B cell (primary cell): ENCODE results near the gene UCN3. TPM values are rescaled to one million over a fixed set of nuclear protein-coding genes. Genes with fewer than 3 reads are reported as not detected.
A peak's percentile ranks its signal among the peaks of the same experiment; 100 is the strongest.

Experiments
- ATAC-seq: fragments of 200-7000 bp; cut with Tn5 transposase; one replicate; pipeline ENCODE4 v1.10.0; 2021; ENCODE audit warnings: low read depth, mild to moderate bottlenecking, moderate number of reproducible peaks, moderate library complexity
- CTCF ChIA-PET: fragments of 350-600 bp; sonication (Branson Sonifier 250); formaldehyde crosslinking; loops from one replicate; lab custom pipeline; 2021; ENCODE audit warnings: antibody characterized with exemption, inconsistent platforms; lab: Charles Lee
- POLR2A ChIA-PET: fragments of 350-600 bp; sonication (Branson Sonifier 250); formaldehyde crosslinking; loops from one replicate; lab custom pipeline; 2021; ENCODE audit warnings: antibody characterized with exemption; lab: Charles Lee
- DNase-seq: peaks from one replicate; pipeline ENCODE4 v3.0.0; 2013
- H2AFZ ChIP-seq: 2 replicates; pipeline ENCODE4 v1.6.1; 2012; ENCODE audit warnings: mild to moderate bottlenecking, low read depth, low read length; ENCODE audit not compliant: insufficient read depth, poor library complexity, severe bottlenecking
- H3K27ac ChIP-seq, 2 donors: 1 replicate in 1 of 2; 2 replicates in 1 of 2; pipeline ENCODE4 v1.5.1; 2012 to 2013; ENCODE audit warnings: low read length in 2 of 2, mild to moderate bottlenecking in 2 of 2, moderate library complexity in 1 of 2
- H3K27me3 ChIP-seq, 4 experiments: fragments of 200-600 bp in 1 of 4; sonication (generic) in 1 of 4; replicated peaks in 1 of 4; 1 replicate in 2 of 4; 2 replicates in 2 of 4; pipeline versions ENCODE4 v1.6.1 to v1.7.0; 2013 to 2016; ENCODE audit warnings: low read length in 3 of 4, mild to moderate bottlenecking in 2 of 4, mixed read lengths in 1 of 4, moderate library complexity in 1 of 4; ENCODE audit not compliant: insufficient read depth in 4 of 4, control insufficient read depth in 3 of 4; ENCODE audit errors: control extremely low read depth in 1 of 4
- H3K36me3 ChIP-seq, 2 experiments: replicated peaks in 1 of 2; 1 replicate in 1 of 2; 2 replicates in 1 of 2; pipeline versions ENCODE4 v1.6.1 to v1.7.1; 2013; ENCODE audit warnings: low read length in 1 of 2; ENCODE audit not compliant: insufficient read depth in 2 of 2, control insufficient read depth in 1 of 2; ENCODE audit errors: control extremely low read depth in 1 of 2, extremely low read depth in 1 of 2
- H3K4me1 ChIP-seq, 2 donors: fragments of 200-600 bp in 1 of 2; sonication (generic) in 1 of 2; 1 replicate in 1 of 2; 2 replicates in 1 of 2; pipeline versions ENCODE4 v1.5.1 to v1.6.1; 2013 to 2017; ENCODE audit warnings: low read length in 2 of 2; ENCODE audit not compliant: control insufficient read depth in 2 of 2, insufficient read depth in 2 of 2
- H3K4me2 ChIP-seq: replicated peaks from 2 replicates; pipeline ENCODE3; 2012; ENCODE audit warnings: mild to moderate bottlenecking, low read depth, low read length; ENCODE audit not compliant: poor library complexity, severe bottlenecking
- H3K4me3 ChIP-seq, 5 experiments: fragments of 200-600 bp in 1 of 5; sonication (generic) in 1 of 5; 1 replicate in 3 of 5; 2 replicates in 2 of 5; pipeline versions ENCODE4 v1.5.1 to v1.7.0; 2011 to 2016; ENCODE audit warnings: low read length in 4 of 5, mild to moderate bottlenecking in 4 of 5, low read depth in 2 of 5, control low read depth in 1 of 5, moderate library complexity in 1 of 5; ENCODE audit not compliant: insufficient read depth in 1 of 5; ENCODE audit errors: control extremely low read depth in 1 of 5, extremely low read depth in 1 of 5
- H3K79me2 ChIP-seq: fragments of 200-600 bp; sonication (generic); one replicate; pipeline ENCODE4 v1.6.0; 2016; ENCODE audit warnings: low read length; ENCODE audit not compliant: control insufficient read depth, insufficient read depth
- H3K9ac ChIP-seq: fragments of 200-600 bp; sonication (generic); 2 replicates; pipeline ENCODE4 v1.6.1; 2017; ENCODE audit warnings: mild to moderate bottlenecking, low read length, moderate library complexity
- H3K9me3 ChIP-seq, 3 donors: one replicate each; pipeline versions ENCODE4 v1.6.1 to v1.7.1; 2013; ENCODE audit warnings: low read length in 2 of 3; ENCODE audit not compliant: control insufficient read depth in 2 of 3, insufficient read depth in 1 of 3; ENCODE audit errors: control extremely low read depth in 1 of 3
- H4K20me1 ChIP-seq: 2 replicates; pipeline ENCODE4 v1.6.0; 2012; ENCODE audit warnings: mild to moderate bottlenecking, low read length; ENCODE audit not compliant: insufficient read depth, control insufficient read depth, poor library complexity, severe bottlenecking
- H3K27ac Mint-ChIP-seq: one replicate; pipeline ENCODE4 v1.8.0; 2021; ENCODE audit warnings: mixed read lengths
- H3K27me3 Mint-ChIP-seq: one replicate; pipeline ENCODE4 v1.8.0; 2021; ENCODE audit warnings: mixed read lengths
- H3K4me1 Mint-ChIP-seq: one replicate; pipeline ENCODE4 v1.8.0; 2021; ENCODE audit warnings: mixed read lengths
- H3K4me3 Mint-ChIP-seq: one replicate; pipeline ENCODE4 v1.8.0; 2021; ENCODE audit warnings: mixed read lengths
- H3K9me3 Mint-ChIP-seq: one replicate; pipeline ENCODE4 v1.8.0; 2022; ENCODE audit warnings: mixed read lengths; ENCODE audit not compliant: insufficient read depth
- EZH2 ChIP-seq: IDR thresholded peaks from 2 replicates; pipeline ENCODE4 v1.6.1; 2012; ENCODE audit warnings: borderline replicate concordance, low read depth, mild to moderate bottlenecking, moderate library complexity, low read length; ENCODE audit not compliant: insufficient read depth, poor library complexity, severe bottlenecking
- WGBS: methylation state at CpG from one replicate; pipeline ENCODE4 v1.1.5; 2013; ENCODE audit warnings: missing lambda C conversion rate; ENCODE audit not compliant: insufficient coverage; 5-methylcytosine and 5-hydroxymethylcytosine counted together
- intact Hi-C: fragments of 100-400 bp; cut with micrococcal nuclease; formaldehyde crosslinking; loops from one replicate; pipeline ENCODE4 v1.10.0; 2022
- polyA plus RNA-seq: library from polyadenylated mRNA; depleted of rRNA; stranded (reverse); fragments of >200 nt; gene quantifications from 2 replicates; pipeline ENCODE4 v1.2.3, GENCODE V29; 2012
- total RNA-seq, 2 donors: library from RNA; stranded (reverse); fragments of 120-200 nt in 1 of 2; gene quantifications; 1 replicate in 1 of 2; 2 replicates in 1 of 2; pipeline versions ENCODE4 v1.2.3 to v1.2.4, GENCODE V29; 2013 to 2022
- TF ChIP-seq, protein P1 (sequence below): fragments of 200-600 bp; IDR thresholded peaks from one replicate; pipeline ENCODE4 v1.8.0; 2022; ENCODE audit warnings: antibody characterized with exemption, mild to moderate bottlenecking

Gene UCN3
- total and polyA plus RNA-seq, 2 donors (not counting 1 experiment from before 2014, with no cell fraction given), result not detected

- no peaks in the 10 kb centered on the region for H4K20me1 ChIP-seq
- H3K9ac ChIP-seq, result peak overlapping the region; percentile 77
- no peak overlapping the region for H3K27ac ChIP-seq
- H3K9me3 Mint-ChIP-seq, result no peaks in the 10 kb centered on the region
- peak overlapping the region; percentile 93 for H3K4me2 ChIP-seq
- TF ChIP-seq EZH2, result no peak
- TF ChIP-seq, protein P1, sequence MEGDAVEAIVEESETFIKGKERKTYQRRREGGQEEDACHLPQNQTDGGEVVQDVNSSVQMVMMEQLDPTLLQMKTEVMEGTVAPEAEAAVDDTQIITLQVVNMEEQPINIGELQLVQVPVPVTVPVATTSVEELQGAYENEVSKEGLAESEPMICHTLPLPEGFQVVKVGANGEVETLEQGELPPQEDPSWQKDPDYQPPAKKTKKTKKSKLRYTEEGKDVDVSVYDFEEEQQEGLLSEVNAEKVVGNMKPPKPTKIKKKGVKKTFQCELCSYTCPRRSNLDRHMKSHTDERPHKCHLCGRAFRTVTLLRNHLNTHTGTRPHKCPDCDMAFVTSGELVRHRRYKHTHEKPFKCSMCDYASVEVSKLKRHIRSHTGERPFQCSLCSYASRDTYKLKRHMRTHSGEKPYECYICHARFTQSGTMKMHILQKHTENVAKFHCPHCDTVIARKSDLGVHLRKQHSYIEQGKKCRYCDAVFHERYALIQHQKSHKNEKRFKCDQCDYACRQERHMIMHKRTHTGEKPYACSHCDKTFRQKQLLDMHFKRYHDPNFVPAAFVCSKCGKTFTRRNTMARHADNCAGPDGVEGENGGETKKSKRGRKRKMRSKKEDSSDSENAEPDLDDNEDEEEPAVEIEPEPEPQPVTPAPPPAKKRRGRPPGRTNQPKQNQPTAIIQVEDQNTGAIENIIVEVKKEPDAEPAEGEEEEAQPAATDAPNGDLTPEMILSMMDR, result no peak
- H3K27me3 ChIP-seq, result peaks cover 0 to 16% (median 3%) of the 10 kb centered on the region in 4 experiments
- no peaks in the 10 kb centered on the region for H3K79me2 ChIP-seq
- intact Hi-C loops, result loop anchor here (2.0 kb wide), 1 partner anchor 35 kb away; no protein-coding TSS in a partner anchor
- no CpG with 5 or more reads among the region's 3 CpGs for WGBS
- peaks cover 8 to 9% of the 10 kb centered on the region in 2 donors for H3K4me1 ChIP-seq
- peaks cover 4% of the 10 kb centered on the region for H3K4me1 Mint-ChIP-seq
- H2AFZ ChIP-seq, result peak overlapping the region; percentile 90
- H3K4me3 ChIP-seq, result peak overlapping the region; percentile 51 to 78 (median 67)
- CTCF ChIA-PET, result interaction anchor here (1.0 kb wide), 1 partner anchor 21 kb away, joined by 5 read pairs; no protein-coding TSS in a partner anchor
- peaks cover 17% of the 10 kb centered on the region for H3K27me3 Mint-ChIP-seq
- ATAC-seq, result no peak
- H3K27ac Mint-ChIP-seq, result no peak overlapping the region
- peak overlapping the region; percentile 90 for H3K4me3 Mint-ChIP-seq
- no peak for DNase-seq
- POLR2A ChIA-PET, result no interaction called here
- H3K9me3 ChIP-seq, result peaks cover 0 to 4% (median 0%) of the 10 kb centered on the region in 3 donors
- no peaks in the 10 kb centered on the region for H3K36me3 ChIP-seq
Observed at GRCh38 chr10:5411941-5412276, 47.1 kb downstream of the UCN3 start.

GRCh38 chr10:5412277-5412941 lies 47.6 kb downstream of the UCN3 start, which contains the start of gene NET1:
Gene NET1, plus strand, starts transcription at chr10:5412557. Its CDS starts 136 bp downstream, at chr10:5412693.
- Mint-ChIP-seq H3K4me3 (peak within 1 kb of the TSS; percentile 90), H3K4me1 (peaks cover 4% of the 10 kb centered on the region), H3K9me3 (no peaks in the 10 kb centered on the region), H3K27ac (no peak within 1 kb of the TSS), H3K27me3 (peaks cover 17% of the 10 kb centered on the region)
- H4K20me1 ChIP-seq, result no peaks in the 10 kb centered on the region
- peak within 1 kb of the TSS; percentile 77 for H3K9ac ChIP-seq
- H3K27me3 ChIP-seq, result peaks cover 0 to 16% (median 3%) of the 10 kb centered on the region in 4 experiments
- H2AFZ ChIP-seq, result peak within 1 kb of the TSS; percentile 90
- ATAC-seq (peak; percentile 84), DNase-seq (peak; percentile 75)
- H3K4me2 ChIP-seq, result peak within 1 kb of the TSS; percentile 93
- H3K79me2 ChIP-seq, result no peaks in the 10 kb centered on the region
- H3K36me3 ChIP-seq, result no peaks in the 10 kb centered on the region
- H3K4me1 ChIP-seq, result peaks cover 8 to 9% of the 10 kb centered on the region in 2 donors
- H3K4me3 ChIP-seq, result peak within 1 kb of the TSS; percentile 51 to 78 (median 67)
- ChIA-PET POLR2A (interaction anchor here (0.5 kb wide), 1 partner anchor 279 kb away, joined by 3 read pairs; no protein-coding TSS in a partner anchor), CTCF (no interaction called here)
- H3K27ac ChIP-seq, result no peak within 1 kb of the TSS
- peaks cover 0 to 7% (median 0%) of the 10 kb centered on the region in 3 donors for H3K9me3 ChIP-seq
- WGBS, result under 1% methylated on average over 41 of the region's 48 CpGs
- TF ChIP-seq, protein P1, result no peak
- no peak for TF ChIP-seq EZH2
- intact Hi-C loops, result loop anchor here (2.0 kb wide), 1 partner anchor 34 kb away; no protein-coding TSS in a partner anchor
